GM12878 (cell line): ENCODE results near the gene FCAMR. TPM values are rescaled to one million over a fixed set of nuclear protein-coding genes. Genes with fewer than 3 reads are reported as not detected.

ENCODE experiments used
- ATAC-seq: fragments of 200-7000 bp; cut with Tn5 transposase; 3 replicates; pipeline ENCODE4 v1.9.1; 2020; ENCODE audit warnings: mild to moderate bottlenecking, moderate library complexity
- BruUV-seq: library from RNA; stranded (reverse); fragments of 400-500 nt; replicated peaks from 2 replicates; lab custom pipeline; 2021; lab: Mats Ljungman, UMichigan
- CTCF ChIA-PET: fragments of 300-600 bp; sonication (Branson Sonifier 250); formaldehyde crosslinking; extraction: SDS; loops from one replicate; lab custom pipeline; 2021; ENCODE audit warnings: inconsistent platforms; lab: Yijun Ruan, JAX
- POLR2A ChIA-PET: fragments of 350-600 bp; formaldehyde crosslinking; extraction: SDS; loops from one replicate; lab custom pipeline; 2021; ENCODE audit warnings: inconsistent platforms; lab: Charles Lee
- RAD21 ChIA-PET: fragments of 300-600 bp; sonication (Branson Sonifier 250); formaldehyde crosslinking; loops from one replicate; lab custom pipeline; 2023; ENCODE audit warnings: antibody characterized with exemption; ENCODE audit not compliant: unreplicated experiment; lab: Charles Lee
- SMC1A ChIA-PET: fragments of 300-600 bp; sonication (Branson Sonifier 250); formaldehyde crosslinking; loops from one replicate; lab custom pipeline; 2023; ENCODE audit not compliant: unreplicated experiment, uncharacterized antibody; lab: Charles Lee
- DNase-seq: peaks from one replicate; pipeline ENCODE4 v3.0.0-alpha.2; 2011; ENCODE audit warnings: low read depth, low spot score
- FAIRE-seq: peaks from 3 replicates; lab custom pipeline; 2011; peaks lifted over from hg19 to GRCh38; lab: Jason Lieb, UNC
- H2AFZ ChIP-seq: 2 replicates; pipeline ENCODE4 v1.6.0; 2011; ENCODE audit warnings: low read depth, low read length, control low read depth; ENCODE audit not compliant: control insufficient read depth
- H3K27ac ChIP-seq: 2 replicates; pipeline ENCODE4 v1.5.1; 2011; ENCODE audit warnings: control low read depth; ENCODE audit not compliant: control insufficient read depth, insufficient read depth
- H3K27me3 ChIP-seq, 2 experiments: replicated peaks in 1 of 2; 2 replicates each; pipeline versions ENCODE4 v1.6.0 to v1.6.1; 2011; ENCODE audit warnings: low read length in 1 of 2; ENCODE audit not compliant: control insufficient read depth in 2 of 2, insufficient read depth in 2 of 2
- H3K36me3 ChIP-seq, 2 experiments: 2 replicates each; pipeline ENCODE4 v1.5.1; 2011; ENCODE audit warnings: low read length in 1 of 2; ENCODE audit not compliant: control insufficient read depth in 2 of 2, insufficient read depth in 2 of 2
- H3K4me1 ChIP-seq: 2 replicates; pipeline ENCODE4 v1.6.1; 2011; ENCODE audit warnings: mild to moderate bottlenecking, low read length, moderate library complexity, mixed read lengths; ENCODE audit not compliant: control insufficient read depth, insufficient read depth
- H3K4me2 ChIP-seq: 2 replicates; pipeline ENCODE4 v1.6.0; 2011; ENCODE audit warnings: control low read depth; ENCODE audit not compliant: control insufficient read depth, insufficient read depth
- H3K4me3 ChIP-seq: fragments of 200-600 bp; sonication (generic); 2 replicates; pipeline ENCODE4 v1.5.1; 2016
- H3K79me2 ChIP-seq: 2 replicates; pipeline ENCODE4 v1.6.0; 2011; ENCODE audit warnings: low read length; ENCODE audit not compliant: control insufficient read depth, insufficient read depth
- H3K9ac ChIP-seq: 2 replicates; pipeline ENCODE4 v1.8.0; 2011; ENCODE audit warnings: low read length, control low read depth, mixed read lengths; ENCODE audit not compliant: control insufficient read depth, insufficient read depth
- H3K9me3 ChIP-seq: replicated peaks from 3 replicates; pipeline ENCODE4 v1.5.1; 2011; ENCODE audit warnings: mild to moderate bottlenecking, low read length; ENCODE audit not compliant: control insufficient read depth, insufficient read depth
- H4K20me1 ChIP-seq: 2 replicates; pipeline ENCODE4 v1.6.0; 2011; ENCODE audit not compliant: control insufficient read depth, insufficient read depth
- NR2C1 ChIP-seq: fragments of 450-650 bp; IDR thresholded peaks from 2 replicates; pipeline ENCODE4 v1.6.1; 2017; ENCODE audit warnings: antibody characterized with exemption, mild to moderate bottlenecking, moderate library complexity
- REST ChIP-seq: IDR thresholded peaks from 2 replicates; pipeline ENCODE4 v1.6.1; 2012; ENCODE audit warnings: mild to moderate bottlenecking, low read depth, low read length
- RUNX3 ChIP-seq: IDR thresholded peaks from 2 replicates; pipeline ENCODE4 v1.6.1; 2012; ENCODE audit warnings: low read length, inconsistent platforms
- SKIL ChIP-seq: fragments of 450-650 bp; IDR thresholded peaks from 2 replicates; pipeline ENCODE4 v1.6.1; 2017; ENCODE audit warnings: mild to moderate bottlenecking, low read depth, inconsistent platforms; ENCODE audit not compliant: poor library complexity, severe bottlenecking
- WGBS: methylation state at CpG from one replicate; pipeline ENCODE4 v1.1.6; 2016; ENCODE audit warnings: low lambda C conversion rate; ENCODE audit not compliant: insufficient replicate concordance, insufficient coverage; ENCODE audit errors: missing lambda C conversion rate; 5-methylcytosine and 5-hydroxymethylcytosine counted together
- in situ Hi-C: fragments of 300-500 bp; cut with MboI; formaldehyde crosslinking; loops from 9 replicates; pipeline ENCODE4 v1.14.3; 2018; ENCODE audit warnings: mixed read lengths
- intact Hi-C: fragments of 100-400 bp; cut with micrococcal nuclease; formaldehyde crosslinking; loops from one replicate; pipeline ENCODE4 v1.14.2; 2022; ENCODE audit not compliant: unreplicated experiment
- polyA plus RNA-seq, 11 experiments: library from polyadenylated mRNA; depleted of rRNA in 4 of 11; unstranded in 6 of 11; stranded (reverse) in 5 of 11; fragments of >200 nt; fragmentation: Nextera tagmentation in 4 of 11; fragmentation: Illumina TruSeq in 1 of 11; extraction: Ambion mirVana in 4 of 11; extraction: Trizol in 1 of 11; gene quantifications; 1 replicate in 1 of 11; 2 replicates in 10 of 11; pipeline versions ENCODE4 v1.2.1 to v1.2.3, GENCODE V29; 2011 to 2016; ENCODE audit warnings: inconsistent platforms in 2 of 11, missing spikeins in 2 of 11, low read depth in 1 of 11
- total RNA-seq, 4 experiments: library from RNA; depleted of rRNA in 3 of 4; stranded (reverse); fragments of >200 nt in 3 of 4; fragmentation: Illumina TruSeq in 1 of 4; extraction: Trizol in 1 of 4; gene quantifications; 2 replicates each; pipeline versions ENCODE4 v1.2.1 to v1.2.3, GENCODE V29; 2013 to 2021

The FCAMR gene
- total and polyA plus RNA-seq, 10 of the 15 experiments (the other 5 are each of a cell fraction or from before 2014, with no cell fraction given), result 0.04 to 0.15 (median 0.06) TPM; not detected in 3

GRCh38 chr1:206953126-206953525 is 17.1 kb downstream of the FCAMR start:
- TF ChIP-seq NR2C1 (no peak), REST (no peak), RUNX3 (no peak), SKIL (no peak)
- Histone ChIP-seq H3K9me3 (peaks cover 4% of the 10 kb centered on the region; the same call in 2 of the 3 replicates), H3K4me1 (peaks cover 55% of the 10 kb centered on the region), H3K4me2 (no peak overlapping the region), H3K27me3 (no peaks in the 10 kb centered on the region), H3K4me3 (no peak overlapping the region), H3K79me2 (no peaks in the 10 kb centered on the region), H2AFZ (no peak overlapping the region), H3K27ac (no peak overlapping the region), H4K20me1 (no peaks in the 10 kb centered on the region), H3K9ac (no peak overlapping the region), H3K36me3 (no peaks in the 10 kb centered on the region)
- ChIA-PET SMC1A (interaction anchor here (0.7 to 1.5 kb wide), 3 partner anchors 17 to 40 kb away, joined by 3 to 5 read pairs (median 4); no protein-coding TSS in a partner anchor), RAD21 (interaction anchor here (1.8 kb wide), 1 partner anchor 35 kb away, joined by 6 read pairs; no protein-coding TSS in a partner anchor), CTCF (interaction anchor here (0.6 to 9.4 kb wide), 6 partner anchors 12 to 207 kb away, joined by 3 to 61 read pairs (median 16); no protein-coding TSS in a partner anchor), POLR2A (interaction anchor here (1.4 to 2.3 kb wide), 2 partner anchors 12 to 21 kb away, joined by 3 to 13 read pairs; no protein-coding TSS in a partner anchor)
- DNase-seq (no peak), ATAC-seq (no peak), FAIRE-seq (no peak)
- BruUV-seq, result no TSS peak
- intact Hi-C loops (no loop called here), in situ Hi-C loops (no loop called here)
- 89% methylated on average over 3 of the region's 3 CpGs for WGBS
